ENCODE data around the gene ANKRD33.

ANKRD33 gene

DNA sequence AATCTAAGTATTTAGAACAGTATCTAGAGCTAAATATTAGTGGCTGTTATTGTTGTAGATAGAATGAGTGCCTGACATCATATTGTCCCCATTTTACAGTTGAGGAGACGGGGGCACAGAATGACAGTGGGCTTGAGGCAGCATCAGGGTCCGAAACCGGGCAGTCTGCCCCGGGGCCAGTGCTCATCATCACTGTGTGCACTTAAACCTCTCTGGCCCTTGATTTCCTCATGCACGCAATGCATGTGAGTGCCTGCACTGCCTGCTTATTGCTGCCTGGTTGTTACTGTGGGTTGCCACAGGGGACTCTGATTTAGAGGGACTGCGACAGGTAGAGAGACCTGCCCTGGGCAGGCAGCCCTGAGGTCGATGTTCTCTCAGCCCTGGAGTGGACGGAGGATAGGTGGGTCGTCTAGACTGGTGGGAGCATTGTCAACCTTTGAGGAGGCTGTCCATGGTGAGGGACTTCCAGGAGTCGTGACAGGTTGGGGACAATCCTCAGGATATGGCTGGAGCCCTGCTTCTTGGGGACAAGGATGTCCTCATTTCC lies 29.2 kb downstream of the ANKRD33 start:
- no peak for ATAC-seq
- TF ChIP-seq TOX (CRISPR knock-in tag; IDR thresholded peaks at IDR 0.05; ENCODE audit: borderline replicate concordance) (no peak), PPARA (CRISPR knock-in tag; IDR thresholded peaks at IDR 0.05; ENCODE audit: borderline replicate concordance) (no peak), PATZ1 (CRISPR knock-in tag; IDR thresholded peaks at IDR 0.05; ENCODE audit: borderline replicate concordance) (no peak), RARB (CRISPR knock-in tag; IDR thresholded peaks at IDR 0.05) (no peak), SNAI2 (CRISPR knock-in tag; IDR thresholded peaks at IDR 0.05) (no peak), ZNF70 (CRISPR knock-in tag; IDR thresholded peaks at IDR 0.05) (no peak), ARNTL (CRISPR knock-in tag; IDR thresholded peaks at IDR 0.05; ENCODE audit: borderline replicate concordance, low read depth) (no peak)
- TF ChIP-seq, protein P1, sequence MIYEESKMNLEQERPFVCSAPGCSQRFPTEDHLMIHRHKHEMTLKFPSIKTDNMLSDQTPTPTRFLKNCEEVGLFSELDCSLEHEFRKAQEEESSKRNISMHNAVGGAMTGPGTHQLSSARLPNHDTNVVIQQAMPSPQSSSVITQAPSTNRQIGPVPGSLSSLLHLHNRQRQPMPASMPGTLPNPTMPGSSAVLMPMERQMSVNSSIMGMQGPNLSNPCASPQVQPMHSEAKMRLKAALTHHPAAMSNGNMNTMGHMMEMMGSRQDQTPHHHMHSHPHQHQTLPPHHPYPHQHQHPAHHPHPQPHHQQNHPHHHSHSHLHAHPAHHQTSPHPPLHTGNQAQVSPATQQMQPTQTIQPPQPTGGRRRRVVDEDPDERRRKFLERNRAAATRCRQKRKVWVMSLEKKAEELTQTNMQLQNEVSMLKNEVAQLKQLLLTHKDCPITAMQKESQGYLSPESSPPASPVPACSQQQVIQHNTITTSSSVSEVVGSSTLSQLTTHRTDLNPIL (CRISPR knock-in tag; IDR thresholded peaks at IDR 0.05; ENCODE audit: low read depth) = no peak

DNA sequence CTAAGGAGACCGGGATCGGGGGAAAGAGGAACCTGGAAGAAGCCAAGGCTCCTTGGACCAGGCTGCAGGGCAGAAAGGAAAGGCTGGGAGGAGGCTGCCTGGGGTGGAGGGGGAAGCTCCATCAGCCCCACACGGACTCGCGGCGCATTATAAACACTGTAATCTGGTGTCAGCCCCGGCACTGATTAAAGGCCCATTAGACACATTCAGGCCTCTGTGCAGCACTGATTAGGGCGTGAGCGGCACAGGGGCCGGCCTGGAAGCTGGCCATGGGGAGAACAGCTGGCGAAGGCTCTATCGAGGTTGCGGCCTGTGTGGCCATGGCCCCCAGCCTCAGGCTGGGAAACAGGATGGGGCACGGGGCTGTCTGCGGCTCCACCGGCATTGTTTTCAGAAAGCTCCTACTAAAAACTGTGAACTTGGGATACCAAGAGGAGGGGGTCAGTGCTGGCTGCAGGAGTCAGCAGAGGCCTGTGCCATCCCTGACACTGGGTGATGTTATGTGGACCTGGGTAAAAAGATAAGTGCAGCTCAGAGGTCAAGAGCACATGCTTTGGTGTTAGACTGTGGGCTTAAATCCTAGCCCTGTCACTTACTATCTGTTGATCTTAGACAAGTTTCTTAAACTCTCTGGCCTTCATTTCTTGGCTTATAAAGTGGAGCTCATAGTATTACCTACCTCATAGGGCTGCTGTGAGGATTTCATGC lies 30.0 kb downstream of the ANKRD33 start:
- no peak for TF ChIP-seq TCF4 (CRISPR knock-in tag; IDR thresholded peaks at IDR 0.05; ENCODE audit: borderline replicate concordance)
- no peak for TF ChIP-seq ZNF565 (CRISPR knock-in tag; conservative IDR thresholded peaks at IDR 0.05; ENCODE audit: low read depth)
- TF ChIP-seq ZNF70 (CRISPR knock-in tag; IDR thresholded peaks at IDR 0.05) = no peak
- ATAC-seq = no peak

DNA sequence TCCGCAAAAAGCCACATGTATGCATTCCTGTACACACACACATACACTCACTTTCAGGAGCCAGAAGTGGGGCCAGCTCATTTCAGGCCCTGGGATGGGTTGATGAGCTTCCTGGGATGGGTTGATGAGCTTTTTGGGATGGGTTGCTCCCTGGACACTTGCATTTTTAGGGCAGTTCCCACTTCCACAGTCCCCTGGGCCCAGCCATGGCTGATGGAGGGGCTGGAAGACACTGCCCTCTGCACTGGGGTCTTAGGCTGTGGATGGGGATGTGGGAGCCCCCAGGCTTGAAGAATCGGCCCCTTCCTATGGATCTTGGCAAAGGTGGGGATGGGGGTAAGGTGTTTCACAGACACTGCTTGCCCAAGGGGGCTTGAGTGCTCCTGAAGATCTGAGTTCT lies 32.1 kb downstream of the ANKRD33 start:
- TF ChIP-seq, protein P1 (CRISPR knock-in tag; IDR thresholded peaks at IDR 0.05; ENCODE audit: low read depth) = no peak
- TF ChIP-seq, protein P2, sequence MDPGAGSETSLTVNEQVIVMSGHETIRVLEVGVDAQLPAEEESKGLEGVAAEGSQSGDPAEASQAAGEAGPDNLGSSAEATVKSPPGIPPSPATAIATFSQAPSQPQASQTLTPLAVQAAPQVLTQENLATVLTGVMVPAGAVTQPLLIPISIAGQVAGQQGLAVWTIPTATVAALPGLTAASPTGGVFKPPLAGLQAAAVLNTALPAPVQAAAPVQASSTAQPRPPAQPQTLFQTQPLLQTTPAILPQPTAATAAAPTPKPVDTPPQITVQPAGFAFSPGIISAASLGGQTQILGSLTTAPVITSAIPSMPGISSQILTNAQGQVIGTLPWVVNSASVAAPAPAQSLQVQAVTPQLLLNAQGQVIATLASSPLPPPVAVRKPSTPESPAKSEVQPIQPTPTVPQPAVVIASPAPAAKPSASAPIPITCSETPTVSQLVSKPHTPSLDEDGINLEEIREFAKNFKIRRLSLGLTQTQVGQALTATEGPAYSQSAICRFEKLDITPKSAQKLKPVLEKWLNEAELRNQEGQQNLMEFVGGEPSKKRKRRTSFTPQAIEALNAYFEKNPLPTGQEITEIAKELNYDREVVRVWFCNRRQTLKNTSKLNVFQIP (CRISPR knock-in tag; IDR thresholded peaks at IDR 0.05; ENCODE audit: borderline replicate concordance, low read depth) = no peak
- TF ChIP-seq ZNF565 (CRISPR knock-in tag; conservative IDR thresholded peaks at IDR 0.05; ENCODE audit: low read depth) (no peak), TCF4 (CRISPR knock-in tag; IDR thresholded peaks at IDR 0.05; ENCODE audit: borderline replicate concordance) (no peak), ZFP30 (CRISPR knock-in tag; IDR thresholded peaks at IDR 0.05) (no peak), ZFP3 (CRISPR knock-in tag; IDR thresholded peaks at IDR 0.05) (no peak), TOX (CRISPR knock-in tag; IDR thresholded peaks at IDR 0.05; ENCODE audit: borderline replicate concordance) (no peak), ISL1 (CRISPR knock-in tag; IDR thresholded peaks at IDR 0.05) (no peak), BACH2 (CRISPR knock-in tag; IDR thresholded peaks at IDR 0.05; ENCODE audit: borderline replicate concordance) (no peak), ARNTL (CRISPR knock-in tag; IDR thresholded peaks at IDR 0.05; ENCODE audit: borderline replicate concordance, low read depth) (no peak), CSDC2 (CRISPR knock-in tag; IDR thresholded peaks at IDR 0.05) (no peak), ZNF8 (CRISPR knock-in tag; IDR thresholded peaks at IDR 0.05) (no peak), ZC3H10 (CRISPR knock-in tag; IDR thresholded peaks at IDR 0.05) (no peak), OSR1 (CRISPR knock-in tag; IDR thresholded peaks at IDR 0.05) (no peak), SNAI2 (CRISPR knock-in tag; IDR thresholded peaks at IDR 0.05) (no peak), ESRRG (CRISPR knock-in tag; IDR thresholded peaks at IDR 0.05) (no peak)
- no peak for ATAC-seq

- no peak for ATAC-seq
- TF ChIP-seq ZC3H10 (CRISPR knock-in tag; IDR thresholded peaks at IDR 0.05) (no peak), SNAI2 (CRISPR knock-in tag; IDR thresholded peaks at IDR 0.05) (no peak), TOX (CRISPR knock-in tag; IDR thresholded peaks at IDR 0.05; ENCODE audit: borderline replicate concordance) (no peak), ZFP30 (CRISPR knock-in tag; IDR thresholded peaks at IDR 0.05) (no peak), CSDC2 (CRISPR knock-in tag; IDR thresholded peaks at IDR 0.05) (no peak), ZFP3 (CRISPR knock-in tag; IDR thresholded peaks at IDR 0.05) (no peak), ISL1 (CRISPR knock-in tag; IDR thresholded peaks at IDR 0.05) (no peak), ZNF565 (CRISPR knock-in tag; conservative IDR thresholded peaks at IDR 0.05; ENCODE audit: low read depth) (no peak), ESRRG (CRISPR knock-in tag; IDR thresholded peaks at IDR 0.05) (no peak), OSR1 (CRISPR knock-in tag; IDR thresholded peaks at IDR 0.05) (no peak)
- TF ChIP-seq, protein P3, sequence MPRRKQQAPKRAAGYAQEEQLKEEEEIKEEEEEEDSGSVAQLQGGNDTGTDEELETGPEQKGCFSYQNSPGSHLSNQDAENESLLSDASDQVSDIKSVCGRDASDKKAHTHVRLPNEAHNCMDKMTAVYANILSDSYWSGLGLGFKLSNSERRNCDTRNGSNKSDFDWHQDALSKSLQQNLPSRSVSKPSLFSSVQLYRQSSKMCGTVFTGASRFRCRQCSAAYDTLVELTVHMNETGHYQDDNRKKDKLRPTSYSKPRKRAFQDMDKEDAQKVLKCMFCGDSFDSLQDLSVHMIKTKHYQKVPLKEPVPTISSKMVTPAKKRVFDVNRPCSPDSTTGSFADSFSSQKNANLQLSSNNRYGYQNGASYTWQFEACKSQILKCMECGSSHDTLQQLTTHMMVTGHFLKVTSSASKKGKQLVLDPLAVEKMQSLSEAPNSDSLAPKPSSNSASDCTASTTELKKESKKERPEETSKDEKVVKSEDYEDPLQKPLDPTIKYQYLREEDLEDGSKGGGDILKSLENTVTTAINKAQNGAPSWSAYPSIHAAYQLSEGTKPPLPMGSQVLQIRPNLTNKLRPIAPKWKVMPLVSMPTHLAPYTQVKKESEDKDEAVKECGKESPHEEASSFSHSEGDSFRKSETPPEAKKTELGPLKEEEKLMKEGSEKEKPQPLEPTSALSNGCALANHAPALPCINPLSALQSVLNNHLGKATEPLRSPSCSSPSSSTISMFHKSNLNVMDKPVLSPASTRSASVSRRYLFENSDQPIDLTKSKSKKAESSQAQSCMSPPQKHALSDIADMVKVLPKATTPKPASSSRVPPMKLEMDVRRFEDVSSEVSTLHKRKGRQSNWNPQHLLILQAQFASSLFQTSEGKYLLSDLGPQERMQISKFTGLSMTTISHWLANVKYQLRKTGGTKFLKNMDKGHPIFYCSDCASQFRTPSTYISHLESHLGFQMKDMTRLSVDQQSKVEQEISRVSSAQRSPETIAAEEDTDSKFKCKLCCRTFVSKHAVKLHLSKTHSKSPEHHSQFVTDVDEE (CRISPR knock-in tag; IDR thresholded peaks at IDR 0.05) = no peak
- TF ChIP-seq, protein P2 (CRISPR knock-in tag; IDR thresholded peaks at IDR 0.05; ENCODE audit: borderline replicate concordance, low read depth) = no peak
These were observed 33.3 kb downstream of the ANKRD33 start for GRCh38 chr12:51921017-51921725.
